HG02870 (cell line): ENCODE results near the gene OR51B5.
"Not testable (repeated sequence)": the region's sequence is repeated elsewhere in the genome, so short reads cannot be mapped to it uniquely, and the experiment has no call there.

Source experiments
- ATAC-seq: cut with Tn5 transposase; IDR thresholded peaks from one replicate; pipeline ENCODE4 v1.9.1; 2021; ENCODE audit warnings: mild to moderate bottlenecking, moderate library complexity; ENCODE audit not compliant: unreplicated experiment

OR51B5 gene

DNA sequence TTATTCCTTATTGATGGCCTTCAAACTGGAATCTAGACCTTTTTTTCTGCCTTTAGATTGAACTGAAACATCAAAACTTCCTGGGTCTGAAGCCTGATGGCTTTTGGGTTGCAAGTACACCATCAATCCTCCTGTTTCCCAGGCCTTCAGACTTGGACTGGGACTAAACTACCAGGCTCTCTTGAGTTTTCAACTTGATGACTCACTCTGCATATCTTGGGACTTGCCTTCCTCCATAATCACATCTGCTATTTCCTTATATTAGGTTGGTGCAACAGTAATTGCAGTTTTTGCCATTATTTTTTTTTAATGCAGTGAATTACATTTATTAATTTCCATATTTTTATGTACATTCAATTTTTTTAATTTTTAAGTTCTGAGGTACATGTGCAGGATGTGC lies 7.0 kb downstream of the OR51B5 start:
- ATAC-seq, result no peak

DNA sequence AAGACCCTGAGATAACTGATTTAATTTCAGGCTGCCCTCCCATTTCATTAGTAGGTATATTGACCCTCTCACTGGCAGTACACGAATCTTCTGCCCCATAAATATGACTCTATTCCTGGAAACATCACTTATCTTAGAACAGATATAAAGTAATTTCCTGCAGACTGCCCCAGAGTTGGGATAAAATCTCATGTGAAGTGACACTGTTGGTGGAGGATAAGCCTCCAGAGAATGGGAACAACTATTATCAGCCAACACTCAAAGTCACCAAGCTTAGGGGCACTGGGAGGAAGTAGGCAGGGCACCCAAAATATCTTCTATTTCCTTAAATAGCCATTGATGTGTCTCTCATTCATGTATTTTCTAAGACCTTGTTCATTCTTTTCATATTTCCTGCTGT lies 8.2 kb downstream of the OR51B5 start:
- ATAC-seq, result no peak

DNA sequence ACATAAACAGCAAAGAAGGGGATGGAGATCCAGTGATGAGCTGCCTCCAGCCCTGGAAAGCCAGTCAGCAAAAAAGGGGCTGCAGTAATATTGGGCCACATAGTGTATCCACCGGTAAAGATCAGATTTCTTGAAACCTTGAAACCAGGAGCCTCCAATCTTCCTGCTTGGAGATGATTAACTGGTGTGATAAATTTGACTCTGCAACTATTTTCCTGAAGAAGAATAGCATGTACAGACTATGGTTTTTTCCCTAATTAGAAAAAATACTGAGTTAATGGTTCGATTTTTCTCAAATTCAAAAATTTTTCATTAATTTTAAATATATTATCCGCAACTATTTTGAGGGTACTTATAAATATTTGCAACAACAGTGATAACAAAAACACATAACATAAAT lies 19.1 kb downstream of the OR51B5 start, which contains the start of gene OR51B2:
Gene OR51B2 (minus strand): TSS at position 101 of the 400 bp plus-strand sequence. CDS start 0 bp downstream, at position 101.
- no peak for ATAC-seq

DNA sequence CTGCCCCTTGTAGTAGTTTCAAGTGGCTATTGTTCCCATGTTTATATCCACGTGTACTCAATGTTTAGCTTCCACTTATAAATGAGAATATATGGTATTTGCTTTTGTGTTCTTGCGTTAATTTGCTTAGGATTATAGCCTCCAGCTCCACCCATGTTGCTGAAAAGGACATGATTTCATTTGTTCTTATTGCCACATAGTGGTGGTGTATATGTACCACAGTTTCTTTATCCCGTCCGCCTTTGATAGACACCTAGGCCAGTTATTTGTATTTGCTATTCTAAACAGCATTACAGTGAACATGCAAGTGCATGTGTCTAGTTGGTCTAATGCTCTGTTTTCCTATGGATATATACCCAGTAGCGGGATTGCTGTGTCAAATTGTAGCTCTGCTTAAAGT lies 26.0 kb downstream of the OR51B5 start:
- no peak for ATAC-seq

DNA sequence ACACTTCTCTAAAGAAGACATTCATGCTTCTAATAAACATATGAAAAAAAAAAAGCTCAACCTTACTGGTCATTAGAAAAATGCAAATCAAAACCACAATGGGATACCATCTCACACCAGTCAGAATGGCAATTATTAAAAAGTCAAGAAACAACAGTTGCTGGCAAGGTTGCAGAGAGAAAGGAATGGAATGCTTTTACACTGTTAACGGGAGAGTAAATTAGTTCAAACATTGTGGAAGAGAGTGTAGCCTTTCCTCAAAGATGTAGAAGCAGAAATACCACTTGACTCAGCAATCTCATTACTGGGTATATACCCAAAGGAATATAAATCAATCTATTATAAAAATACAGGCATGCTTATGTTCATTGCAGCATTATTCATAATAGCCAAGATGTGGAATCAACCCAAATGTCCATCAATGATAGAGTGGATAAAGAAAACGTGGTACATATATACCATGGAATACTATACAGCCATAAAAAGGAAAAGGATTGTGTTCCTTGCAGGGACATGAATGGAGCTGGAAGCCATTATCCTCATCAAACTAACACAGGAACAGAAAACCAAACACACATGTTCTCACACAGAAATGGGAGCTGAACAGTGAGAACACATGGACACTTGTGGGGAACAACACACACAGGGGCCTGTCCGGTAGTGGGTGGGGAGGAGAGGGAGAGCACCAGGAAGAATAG lies 29.8 kb downstream of the OR51B5 start:
- not testable (repeated sequence) for ATAC-seq

DNA sequence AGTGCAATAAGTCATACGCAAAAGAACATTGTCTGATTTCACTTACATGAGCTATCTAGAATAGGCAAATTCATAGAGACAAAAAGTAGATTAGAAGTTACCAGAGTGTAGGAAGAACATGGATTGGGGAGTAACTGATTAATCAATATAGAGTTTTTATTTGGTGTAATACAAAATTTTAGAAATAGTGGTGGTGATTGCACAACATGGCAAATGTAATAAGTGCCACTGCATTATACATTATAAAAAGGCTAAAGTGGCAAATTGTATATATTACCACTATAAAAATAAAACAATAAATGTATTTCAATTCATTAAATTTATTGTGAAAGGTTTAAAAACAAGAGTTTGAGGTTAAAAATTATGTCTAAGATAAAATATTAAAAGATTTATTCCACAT lies 32.9 kb downstream of the OR51B5 start:
- ATAC-seq, result no peak

DNA sequence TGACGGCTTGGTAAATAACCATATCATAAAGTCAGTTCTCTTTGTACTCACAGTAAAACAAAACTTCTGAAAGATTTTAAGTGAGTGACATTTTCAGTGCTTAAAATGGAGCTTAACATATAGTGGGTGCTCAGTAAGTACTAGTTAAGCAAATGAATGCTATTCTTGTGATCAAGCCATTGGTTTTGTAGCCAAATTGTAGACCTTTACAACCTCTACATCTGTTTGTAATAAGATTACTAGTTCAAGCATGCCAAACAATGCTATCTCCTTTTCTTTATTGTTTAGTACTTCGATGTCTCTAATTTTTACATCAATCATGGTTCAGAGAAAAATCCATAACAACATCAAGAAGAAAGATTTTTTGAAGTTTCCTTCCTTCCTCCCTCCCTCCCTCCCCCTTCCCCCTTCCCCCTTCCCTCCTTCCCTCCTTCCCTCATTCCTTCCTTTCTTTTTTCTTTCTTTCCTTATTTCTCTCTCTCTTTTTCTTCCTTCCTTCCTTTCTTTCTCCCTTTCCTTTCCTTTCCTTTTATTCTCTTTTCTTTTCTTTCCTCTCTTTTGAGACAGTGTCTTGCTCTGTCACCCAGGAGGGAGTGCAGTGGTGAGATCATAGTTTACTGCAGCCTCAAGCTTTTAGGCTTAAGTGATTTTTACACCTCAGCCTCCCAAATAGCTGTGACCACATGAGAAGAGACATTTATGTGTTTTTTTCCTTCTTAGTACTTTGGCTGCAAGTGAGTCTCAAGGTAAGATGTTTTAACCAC lies 35.9 kb downstream of the OR51B5 start:
- no peak for ATAC-seq

DNA sequence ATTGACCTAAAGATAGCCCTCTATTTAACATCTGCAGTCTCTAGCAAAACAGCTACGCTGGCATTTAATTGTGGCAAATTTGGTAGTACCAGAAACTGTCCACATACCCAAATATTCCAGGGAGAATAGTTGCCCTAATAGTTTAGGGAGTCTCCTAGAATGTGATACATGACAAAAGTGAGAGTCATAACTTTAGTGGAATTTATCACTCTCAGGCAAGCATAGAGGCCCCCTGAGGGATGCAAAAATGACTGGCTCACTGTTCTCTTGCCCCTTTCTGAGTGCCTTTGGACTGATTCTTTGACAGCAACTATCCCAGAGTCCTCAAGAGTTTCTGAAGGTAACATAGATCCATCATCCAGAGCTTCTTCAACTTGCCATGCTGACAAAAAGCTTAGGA lies 39.3 kb downstream of the OR51B5 start:
- no peak for ATAC-seq

DNA sequence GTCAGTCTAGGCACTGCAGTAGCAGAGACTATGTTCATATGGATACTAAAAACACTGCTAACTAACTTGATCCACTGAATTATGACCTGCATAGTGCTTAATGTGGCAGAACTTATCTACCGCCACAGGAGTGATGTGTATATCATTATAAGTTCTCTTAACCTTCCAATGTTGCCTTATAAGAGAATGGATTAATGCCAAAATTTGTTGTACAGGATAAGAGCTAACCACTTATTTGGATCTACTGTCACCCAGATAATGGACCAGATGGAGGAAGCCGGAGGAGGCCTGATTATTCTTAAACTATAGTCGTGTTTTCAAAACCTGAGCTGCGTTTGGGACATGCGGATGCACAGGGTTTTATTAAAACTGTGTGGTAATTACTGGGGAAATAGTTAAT lies 39.7 kb downstream of the OR51B5 start:
- no peak for ATAC-seq

DNA sequence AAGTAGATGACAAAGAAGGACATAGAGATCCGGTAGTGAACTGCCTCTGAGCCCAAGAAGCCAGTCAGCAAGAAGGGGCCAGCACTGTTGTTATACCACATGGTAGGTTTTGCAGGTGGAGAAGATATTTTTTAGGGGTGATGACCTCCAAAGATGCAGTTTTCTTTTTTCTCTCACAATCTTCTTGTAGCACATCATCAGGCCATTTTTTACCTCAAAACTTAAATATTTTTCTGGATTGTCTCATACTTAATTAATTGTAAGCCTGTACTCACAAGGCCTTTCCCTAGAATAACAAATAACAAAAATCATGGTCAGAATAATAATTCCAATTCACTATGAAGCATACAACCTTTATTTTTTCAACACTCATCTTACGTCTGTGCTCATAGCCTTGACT lies 41.5 kb downstream of the OR51B5 start, which contains the start of gene OR51B4:
Gene OR51B4 (minus strand): TSS at position 101 of the 400 bp plus-strand sequence. CDS start 0 bp downstream, at position 101.
- no peak for ATAC-seq

DNA sequence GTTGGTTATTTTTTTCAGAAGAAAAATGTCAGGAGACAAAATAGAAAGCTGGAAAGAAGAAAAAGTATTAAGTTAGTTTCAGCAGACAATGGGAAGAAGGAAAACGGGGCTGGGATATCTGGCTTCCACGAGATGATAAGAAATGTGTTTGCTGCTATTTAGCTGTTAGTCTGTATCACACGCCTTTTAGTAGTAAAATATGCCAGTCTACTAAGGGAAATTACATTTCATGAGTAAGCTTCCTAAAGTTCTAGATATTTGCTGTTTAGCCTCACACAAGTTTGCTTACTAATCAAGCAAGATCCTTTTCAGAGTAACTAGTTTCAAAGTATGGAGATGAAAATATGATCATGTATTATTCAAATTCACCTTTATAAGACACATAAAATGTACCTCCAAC lies 43.1 kb downstream of the OR51B5 start:
- no peak for ATAC-seq

DNA sequence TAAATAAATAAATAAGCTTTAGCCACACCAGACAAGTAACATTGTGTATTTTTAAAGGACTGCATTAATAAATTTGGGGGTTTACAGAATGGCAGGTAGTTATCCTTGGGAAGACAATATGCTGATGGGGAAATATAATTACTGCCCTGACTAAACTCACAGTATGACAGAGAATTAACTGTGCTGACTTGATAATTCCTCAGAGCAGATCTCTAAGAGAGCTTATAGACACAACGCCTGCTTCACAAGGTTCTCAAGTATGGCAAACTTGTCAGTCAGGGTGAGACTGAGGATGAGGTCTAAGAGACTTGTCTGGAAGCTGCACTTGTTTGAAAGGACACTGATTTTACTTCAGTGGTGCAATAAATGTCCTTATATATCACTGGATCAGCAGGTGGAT lies 44.9 kb downstream of the OR51B5 start:
- no peak for ATAC-seq

DNA sequence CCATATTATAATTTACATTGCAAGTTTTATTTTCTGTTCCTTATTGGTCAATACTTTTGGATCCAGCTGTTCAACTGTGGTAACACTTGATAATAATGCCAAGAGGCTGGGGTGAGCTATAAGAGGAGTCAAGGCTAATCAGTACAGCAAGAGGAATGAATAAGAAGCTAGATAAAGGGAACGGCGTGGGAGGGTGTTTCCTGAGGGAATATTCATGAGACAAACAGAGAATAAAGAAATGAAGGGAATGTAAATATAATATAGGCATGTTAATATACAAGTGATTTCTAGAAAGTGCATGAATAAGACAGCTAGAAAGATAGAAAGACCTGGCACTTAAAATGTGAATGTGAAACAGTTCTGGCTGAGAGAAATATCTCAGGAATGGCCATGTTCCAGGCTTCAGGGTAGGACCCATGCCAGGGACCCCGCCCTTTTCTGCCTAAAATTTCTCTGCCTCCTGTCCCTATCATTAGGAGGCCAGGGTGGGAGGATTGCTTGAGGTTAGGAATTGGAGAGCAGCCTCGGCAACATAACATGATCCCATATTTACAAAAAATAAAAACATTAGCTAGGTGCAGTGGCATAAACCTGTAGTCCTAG lies 45.5 kb downstream of the OR51B5 start:
- no peak for ATAC-seq

DNA sequence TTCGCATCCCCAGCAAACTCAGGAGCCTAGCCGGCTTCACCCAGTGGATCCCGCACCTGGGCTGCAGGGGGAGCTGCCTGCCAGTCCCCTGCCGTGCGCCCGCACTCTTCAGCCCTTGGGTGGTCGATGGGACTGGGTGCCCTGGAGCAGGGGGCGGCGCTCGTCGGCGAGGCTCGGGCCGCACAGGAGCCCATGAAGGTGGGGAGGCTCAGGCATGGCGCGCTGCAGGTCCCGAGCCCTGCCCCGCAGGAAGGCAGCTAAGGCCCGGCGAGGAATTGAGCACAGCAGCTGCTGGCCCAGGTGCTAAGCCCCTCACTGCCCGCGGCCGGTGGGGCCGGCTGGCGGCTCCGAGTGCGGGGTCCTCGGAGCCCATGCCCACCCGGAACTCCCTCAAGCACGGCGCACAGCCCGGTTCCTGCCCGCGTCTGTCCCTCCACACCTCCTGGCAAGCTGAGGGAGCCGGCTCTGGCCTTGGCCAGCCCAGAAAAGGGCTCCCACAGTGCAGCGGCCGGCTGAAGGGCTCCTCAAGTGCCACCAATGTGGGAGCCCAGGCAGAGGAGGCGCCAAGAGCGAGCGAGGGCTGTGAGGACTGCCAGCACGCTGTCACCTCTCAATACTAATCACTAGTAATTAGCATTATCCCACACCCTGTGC lies 48.9 kb downstream of the OR51B5 start:
- ATAC-seq, result not testable (repeated sequence)

DNA sequence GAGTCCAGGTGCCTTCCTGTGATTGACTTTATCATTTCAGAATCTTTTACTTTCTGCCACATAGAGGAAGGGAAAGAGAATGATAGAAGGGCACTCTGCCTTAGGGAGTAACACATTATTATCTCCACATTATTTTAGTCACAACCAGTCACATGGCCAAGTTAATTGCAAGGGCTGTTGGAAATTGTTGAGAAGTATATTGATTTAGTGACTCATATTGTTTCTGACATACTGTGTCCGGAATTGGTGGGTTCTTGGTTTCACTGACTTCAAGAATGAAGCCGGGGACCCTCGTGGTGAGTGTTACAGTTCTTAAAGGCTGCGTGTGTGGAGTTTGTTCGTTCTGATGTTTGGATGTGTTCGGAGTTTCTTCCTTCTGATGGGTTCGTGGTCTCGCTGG lies 50.3 kb downstream of the OR51B5 start:
- no peak for ATAC-seq
